Mesendoderm (in vitro differentiated cells): Measurements from ENCODE around the gene CPLX3.

Source experiments
- DNase-seq: peaks from one replicate; pipeline ENCODE4 v3.0.0; 2013
- H2AK5ac ChIP-seq: 2 replicates; pipeline ENCODE4 v1.6.1; 2013; ENCODE audit warnings: low read length, inconsistent platforms
- H2BK120ac ChIP-seq: 2 replicates; pipeline ENCODE4 v1.6.1; 2013; ENCODE audit warnings: low read depth, mild to moderate bottlenecking, low read length, moderate library complexity, mixed read lengths
- H2BK15ac ChIP-seq: replicated peaks from 2 replicates; pipeline ENCODE4 v1.6.1; 2013; ENCODE audit warnings: low read depth, mild to moderate bottlenecking, moderate library complexity
- H2BK5ac ChIP-seq: 2 replicates; pipeline ENCODE4 v1.6.1; 2013; ENCODE audit warnings: low read length, inconsistent platforms
- H3K18ac ChIP-seq: 2 replicates; pipeline ENCODE4 v1.6.1; 2013; ENCODE audit warnings: mild to moderate bottlenecking, low read length, mixed read lengths
- H3K23ac ChIP-seq: one replicate; pipeline ENCODE4 v1.6.1; 2013; ENCODE audit warnings: low read length
- H3K27ac ChIP-seq: 2 replicates; pipeline ENCODE4 v1.5.1; 2013; ENCODE audit warnings: low read depth, mild to moderate bottlenecking, inconsistent platforms, low read length, moderate library complexity
- H3K27me3 ChIP-seq: 2 replicates; pipeline ENCODE4 v1.6.1; 2013; ENCODE audit warnings: low read length, control low read depth, mild to moderate bottlenecking, inconsistent platforms; ENCODE audit not compliant: insufficient read depth, poor library complexity
- H3K36me3 ChIP-seq: 2 replicates; pipeline ENCODE4 v1.6.1; 2013; ENCODE audit warnings: low read length, inconsistent platforms; ENCODE audit not compliant: control insufficient read depth, insufficient read depth
- H3K4ac ChIP-seq: one replicate; pipeline ENCODE4 v1.6.1; 2013; ENCODE audit warnings: low read depth, mild to moderate bottlenecking, low read length, moderate library complexity
- H3K4me1 ChIP-seq: 2 replicates; pipeline ENCODE4 v1.6.1; 2013; ENCODE audit warnings: low read depth, low read length, inconsistent platforms; ENCODE audit not compliant: control insufficient read depth
- H3K4me2 ChIP-seq: 2 replicates; pipeline ENCODE4 v1.6.1; 2013; ENCODE audit warnings: low read length
- H3K4me3 ChIP-seq: 2 replicates; pipeline ENCODE4 v1.5.1; 2013; ENCODE audit warnings: mild to moderate bottlenecking, low read length
- H3K56ac ChIP-seq: one replicate; pipeline ENCODE4 v1.6.1; 2013; ENCODE audit warnings: low read length
- H3K79me1 ChIP-seq: 2 replicates; pipeline ENCODE4 v1.6.1; 2013; ENCODE audit warnings: low read length, inconsistent platforms
- H3K79me2 ChIP-seq: 2 replicates; pipeline ENCODE4 v1.6.1; 2013; ENCODE audit warnings: mild to moderate bottlenecking, low read length; ENCODE audit not compliant: control insufficient read depth, insufficient read depth
- H3K9ac ChIP-seq: 2 replicates; pipeline ENCODE4 v1.6.1; 2013; ENCODE audit warnings: low read length, inconsistent platforms
- H4K5ac ChIP-seq: one replicate; pipeline ENCODE4 v1.6.1; 2013; ENCODE audit warnings: low read length
- H4K8ac ChIP-seq: one replicate; pipeline ENCODE4 v1.6.1; 2013; ENCODE audit warnings: low read depth, mild to moderate bottlenecking, control low read depth, low read length, moderate library complexity
- WGBS: extraction: QIAGEN DNeasy Blood & Tissue Kit; methylation state at CpG from one replicate; pipeline ENCODE4 v1.1.7; 2013; ENCODE audit warnings: low lambda C conversion rate, missing lambda C conversion rate; ENCODE audit not compliant: insufficient coverage; ENCODE audit errors: extremely low coverage; 5-methylcytosine and 5-hydroxymethylcytosine counted together

CPLX3 gene

GRCh38 chr15:74800559-74801094 is 25.8 kb upstream of the CPLX3 start:
- Histone ChIP-seq H3K23ac (no peak overlapping the region), H3K79me2 (no peaks in the 10 kb centered on the region), H3K4ac (no peak overlapping the region), H3K4me1 (no peaks in the 10 kb centered on the region), H4K5ac (no peak overlapping the region), H3K36me3 (peaks cover 11% of the 10 kb centered on the region), H3K56ac (no peak overlapping the region), H4K8ac (no peak overlapping the region), H3K79me1 (no peaks in the 10 kb centered on the region), H3K9ac (no peak overlapping the region), H2BK5ac (no peak overlapping the region), H3K27me3 (no peaks in the 10 kb centered on the region), H2BK15ac (no peak overlapping the region), H3K27ac (no peak overlapping the region), H2BK120ac (no peak overlapping the region), H2AK5ac (no peak overlapping the region), H3K4me3 (no peak overlapping the region), H3K4me2 (no peak overlapping the region), H3K18ac (no peak overlapping the region)
- no CpG with 5 or more reads among the region's 20 CpGs for WGBS
- DNase-seq = no peak

- Histone ChIP-seq H3K4me1 (no peaks in the 10 kb centered on the region), H3K23ac (no peak overlapping the region), H3K18ac (no peak overlapping the region), H3K79me1 (no peaks in the 10 kb centered on the region), H3K4me2 (no peak overlapping the region), H3K27me3 (no peaks in the 10 kb centered on the region), H3K4me3 (no peak overlapping the region), H2BK120ac (no peak overlapping the region), H3K4ac (no peak overlapping the region), H2BK15ac (no peak overlapping the region), H3K56ac (no peak overlapping the region), H3K9ac (no peak overlapping the region), H2BK5ac (no peak overlapping the region), H2AK5ac (no peak overlapping the region), H3K36me3 (peaks cover 11% of the 10 kb centered on the region), H4K8ac (no peak overlapping the region), H4K5ac (no peak overlapping the region), H3K79me2 (no peaks in the 10 kb centered on the region), H3K27ac (no peak overlapping the region)
- no peak for DNase-seq
- WGBS = no CpG with 5 or more reads among the region's 18 CpGs
Observed at GRCh38 chr15:74801311-74801997, 25.0 kb upstream of the CPLX3 start.

GRCh38 chr15:74802290-74802689 is 24.1 kb upstream of the CPLX3 start:
- Histone ChIP-seq H3K36me3 (peaks cover 11% of the 10 kb centered on the region), H3K18ac (no peak overlapping the region), H3K79me2 (no peaks in the 10 kb centered on the region), H2AK5ac (no peak overlapping the region), H4K8ac (no peak overlapping the region), H3K56ac (no peak overlapping the region), H3K23ac (no peak overlapping the region), H3K4me3 (no peak overlapping the region), H3K9ac (no peak overlapping the region), H3K4me2 (no peak overlapping the region), H2BK15ac (no peak overlapping the region), H2BK5ac (no peak overlapping the region), H3K79me1 (no peaks in the 10 kb centered on the region), H4K5ac (no peak overlapping the region), H3K27ac (no peak overlapping the region), H3K27me3 (no peaks in the 10 kb centered on the region), H3K4me1 (no peaks in the 10 kb centered on the region), H2BK120ac (no peak overlapping the region), H3K4ac (no peak overlapping the region)
- no CpG with 5 or more reads among the region's 20 CpGs for WGBS
- no peak for DNase-seq

GRCh38 chr15:74802862-74803447 is 23.5 kb upstream of the CPLX3 start:
- H3K4me1 ChIP-seq = no peaks in the 10 kb centered on the region
- H3K9ac ChIP-seq = no peak overlapping the region
- H3K4ac ChIP-seq = no peak overlapping the region
- H2BK5ac ChIP-seq = no peak overlapping the region
- H3K27me3 ChIP-seq = no peaks in the 10 kb centered on the region
- peaks cover 11% of the 10 kb centered on the region for H3K36me3 ChIP-seq
- H2BK15ac ChIP-seq = no peak overlapping the region
- H2BK120ac ChIP-seq = no peak overlapping the region
- no peaks in the 10 kb centered on the region for H3K79me1 ChIP-seq
- no peak overlapping the region for H4K8ac ChIP-seq
- H3K23ac ChIP-seq = no peak overlapping the region
- WGBS = no CpG with 5 or more reads among the region's 31 CpGs
- no peak overlapping the region for H3K27ac ChIP-seq
- no peak overlapping the region for H3K4me2 ChIP-seq
- no peak overlapping the region for H3K4me3 ChIP-seq
- H3K18ac ChIP-seq = no peak overlapping the region
- no peaks in the 10 kb centered on the region for H3K79me2 ChIP-seq
- DNase-seq = no peak
- H4K5ac ChIP-seq = no peak overlapping the region
- no peak overlapping the region for H2AK5ac ChIP-seq
- H3K56ac ChIP-seq = no peak overlapping the region

- no peak overlapping the region for H2AK5ac ChIP-seq
- H3K9ac ChIP-seq = no peak overlapping the region
- no peaks in the 10 kb centered on the region for H3K4me1 ChIP-seq
- no peak for DNase-seq
- no peak overlapping the region for H4K8ac ChIP-seq
- H3K4me3 ChIP-seq = no peak overlapping the region
- H3K79me2 ChIP-seq = no peaks in the 10 kb centered on the region
- H2BK120ac ChIP-seq = no peak overlapping the region
- no peaks in the 10 kb centered on the region for H3K79me1 ChIP-seq
- H3K36me3 ChIP-seq = peaks cover 11% of the 10 kb centered on the region
- no peak overlapping the region for H3K18ac ChIP-seq
- no peak overlapping the region for H3K56ac ChIP-seq
- no peaks in the 10 kb centered on the region for H3K27me3 ChIP-seq
- no peak overlapping the region for H2BK15ac ChIP-seq
- no peak overlapping the region for H3K27ac ChIP-seq
- H3K23ac ChIP-seq = no peak overlapping the region
- H4K5ac ChIP-seq = no peak overlapping the region
- WGBS = no CpG with 5 or more reads among the region's 6 CpGs
- H3K4ac ChIP-seq = no peak overlapping the region
- no peak overlapping the region for H3K4me2 ChIP-seq
- no peak overlapping the region for H2BK5ac ChIP-seq
Observed at GRCh38 chr15:74804935-74805334, 21.5 kb upstream of the CPLX3 start.
